SHP77 (cell line): ENCODE measurements around the gene SPECC1.
"Not testable (repeated sequence)": the region's sequence is repeated elsewhere in the genome, so short reads cannot be mapped to it uniquely, and the experiment has no call there.

Experiments
- DNase-seq, 2 experiments: peaks; one replicate each; lab custom pipeline; 2025; lab: John Stamatoyannopoulos, UW

SPECC1 gene

GRCh38 chr17:20236578-20237227 is 227.5 kb downstream of the SPECC1 start:
- no peak for DNase-seq

DNA sequence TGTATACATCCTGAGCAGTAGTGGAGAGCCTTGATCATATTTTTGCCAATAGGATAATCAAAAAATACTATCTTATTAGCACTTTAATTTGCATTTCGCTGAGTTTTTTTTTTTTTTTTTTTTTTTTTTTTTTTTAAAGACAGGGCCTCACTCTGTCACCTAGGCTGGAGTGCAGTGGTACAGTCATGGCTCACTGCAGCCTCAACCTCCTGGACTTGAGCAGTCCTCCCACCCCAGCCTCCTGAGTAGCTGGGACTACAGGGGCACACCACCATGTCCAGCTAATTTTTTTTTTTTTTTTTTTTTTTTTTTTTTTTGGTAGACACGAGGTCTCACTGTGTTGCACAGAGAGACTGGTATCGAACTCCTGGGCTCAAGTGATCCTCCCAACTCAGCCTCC is 230.6 kb downstream of the SPECC1 start:
- DNase-seq = not testable (repeated sequence)

- DNase-seq = no peak
These were observed 232.7 kb downstream of the SPECC1 start for GRCh38 chr17:20241855-20242254.

DNA sequence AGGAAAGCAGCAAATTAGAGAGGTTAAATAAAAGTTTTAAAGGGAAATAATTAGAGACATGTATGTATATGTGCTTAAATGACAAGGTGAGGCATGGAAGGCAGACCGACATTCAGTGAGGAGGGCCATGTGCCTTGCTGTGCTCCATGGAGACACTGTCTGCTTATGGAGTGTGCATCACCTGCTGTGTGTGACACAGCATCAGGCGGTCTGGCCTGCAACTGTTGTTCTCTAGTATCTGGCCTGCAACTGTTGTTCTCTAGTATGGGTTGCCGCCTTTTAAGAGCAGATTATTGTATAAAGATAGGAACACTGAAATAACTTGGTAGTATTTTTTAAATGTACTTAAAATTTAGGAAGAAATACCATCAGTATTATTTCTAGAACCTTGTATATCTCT is 233.1 kb downstream of the SPECC1 start:
- no peak for DNase-seq

DNA sequence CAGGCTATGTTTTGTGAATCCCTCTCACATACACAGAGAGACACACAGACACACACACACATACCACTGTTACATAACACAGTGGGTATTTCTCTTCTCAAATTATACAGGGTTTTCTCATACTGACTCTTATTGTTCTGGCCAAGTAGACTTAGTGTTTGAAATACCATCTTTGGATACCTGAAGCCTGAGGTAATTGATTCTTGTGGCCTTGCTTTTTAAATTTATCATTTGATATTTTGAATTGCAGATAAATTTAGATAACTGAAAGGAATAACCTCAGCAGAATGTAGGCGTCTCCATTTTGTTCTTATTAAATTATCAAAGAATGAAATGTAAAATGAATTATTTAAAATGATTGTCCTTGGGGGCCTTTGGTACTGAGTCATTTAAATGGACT is 234.4 kb downstream of the SPECC1 start:
- no peak for DNase-seq

DNA sequence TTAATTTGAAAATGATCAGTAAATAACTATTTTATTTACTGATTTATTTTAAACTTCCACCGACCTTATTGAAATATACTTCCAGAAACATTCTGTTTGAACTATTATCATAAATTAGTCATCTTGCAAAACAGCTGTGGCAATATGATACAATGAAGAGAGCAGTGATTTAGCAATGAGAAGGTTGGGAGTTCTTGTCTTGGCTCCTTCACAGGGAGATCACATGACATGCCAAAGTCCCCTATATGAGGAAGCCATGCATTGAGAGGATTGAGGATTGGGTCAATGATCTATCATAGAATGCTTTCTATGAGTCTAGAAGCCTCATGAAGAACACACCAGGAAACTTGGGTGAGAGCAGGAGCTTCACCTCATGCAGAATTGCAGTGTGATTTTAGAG is 235.5 kb downstream of the SPECC1 start:
- DNase-seq = no peak

GRCh38 chr17:20246692-20247091 is 237.5 kb downstream of the SPECC1 start:
- no peak for DNase-seq

GRCh38 chr17:20253323-20253722 is 244.2 kb downstream of the SPECC1 start:
- DNase-seq = no peak

GRCh38 chr17:20254541-20254940 is 245.4 kb downstream of the SPECC1 start:
- no peak for DNase-seq

DNA sequence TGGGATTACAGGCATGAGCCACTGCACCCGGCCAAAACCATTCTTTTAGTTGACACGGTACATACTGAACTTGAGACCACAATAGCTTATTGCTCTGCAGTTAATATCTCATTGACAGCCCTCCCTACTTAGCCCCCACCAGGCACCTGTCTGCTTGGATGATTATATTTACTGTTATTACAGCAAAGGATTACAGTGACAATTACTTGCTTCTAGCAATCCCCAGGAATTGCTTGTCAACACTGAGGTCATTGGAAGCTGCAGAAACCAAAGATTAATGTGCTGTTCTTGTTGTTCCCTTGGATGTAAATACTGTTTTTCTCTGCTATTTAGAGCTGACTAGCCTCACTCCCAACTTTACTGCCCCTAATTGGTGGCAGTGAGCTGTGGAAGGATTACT is 247.0 kb downstream of the SPECC1 start:
- no peak for DNase-seq

DNA sequence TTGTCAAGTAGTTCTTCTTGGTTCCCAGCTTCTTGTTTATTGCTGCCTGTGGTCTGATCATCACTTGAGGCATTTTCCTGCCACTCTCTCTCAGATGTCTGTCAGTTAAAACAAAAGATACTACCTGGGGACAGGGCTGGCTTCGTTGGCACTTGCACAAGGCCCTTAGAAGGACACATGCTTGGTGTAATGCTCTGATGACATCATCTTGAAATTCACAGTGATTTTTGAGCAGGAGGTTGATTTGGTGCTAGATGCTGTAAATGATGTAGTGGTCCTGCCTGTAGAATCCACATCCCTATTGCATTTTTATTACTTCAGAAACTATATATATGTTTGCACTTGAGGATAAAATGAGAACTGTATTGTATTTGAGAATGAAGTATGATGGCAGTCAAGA is 247.8 kb downstream of the SPECC1 start:
- DNase-seq = no peak

DNA sequence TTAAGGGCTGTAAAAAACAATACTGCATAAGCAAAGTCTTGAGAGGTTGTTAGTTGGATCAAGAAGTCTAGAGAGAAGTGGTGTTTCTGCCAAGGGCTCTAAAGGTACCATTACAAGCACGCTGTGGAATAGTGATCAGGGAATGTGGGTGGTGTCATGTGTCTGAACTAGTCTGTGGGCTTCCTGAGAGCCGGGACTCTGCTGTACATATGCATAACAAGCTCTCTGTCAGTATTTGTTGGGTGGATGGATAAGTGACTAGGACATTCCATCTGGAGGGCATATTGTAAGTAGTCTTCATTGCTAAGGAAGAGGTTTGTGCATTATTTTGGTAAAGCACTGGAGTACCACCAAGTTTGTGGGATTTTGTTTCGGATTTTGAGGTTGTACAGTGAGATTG is 248.6 kb downstream of the SPECC1 start:
- no peak for DNase-seq

DNA sequence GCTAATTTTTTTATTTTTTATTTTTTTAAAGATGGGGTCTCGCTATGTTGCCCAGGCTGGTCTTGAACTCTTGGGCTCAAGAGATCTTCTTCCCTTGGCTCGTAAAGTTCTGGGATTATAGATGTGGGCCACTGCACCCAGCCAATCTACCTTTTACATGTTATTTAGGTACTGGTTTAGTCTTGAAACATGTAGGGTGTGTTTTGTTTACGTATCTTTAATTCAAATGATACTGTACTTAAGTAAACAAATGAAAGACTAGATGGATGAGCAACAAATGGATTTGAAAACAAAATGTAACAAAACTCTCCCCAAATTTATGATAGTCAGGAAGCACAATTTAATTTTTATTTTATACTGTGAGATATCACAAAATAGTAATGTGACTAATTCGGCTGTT is 250.5 kb downstream of the SPECC1 start:
- no peak for DNase-seq

DNA sequence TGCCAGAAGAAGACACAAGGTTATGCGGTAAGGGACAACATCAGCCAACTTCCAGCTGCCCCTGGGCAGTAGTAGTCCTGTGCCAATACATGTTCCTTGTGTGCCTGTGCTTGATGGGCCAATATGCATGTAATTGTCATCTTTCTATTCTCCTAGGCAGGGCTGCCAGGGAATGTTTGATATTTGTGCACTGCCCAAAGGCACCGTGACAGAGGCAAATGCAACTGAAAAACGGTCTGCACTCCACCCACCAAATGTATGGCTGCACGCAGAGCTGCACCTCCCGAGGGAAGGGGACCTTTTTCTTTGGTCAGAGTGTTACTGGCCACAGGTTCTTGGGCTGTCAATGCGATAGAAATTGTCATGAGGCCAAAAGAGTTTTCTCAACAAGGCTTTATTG is 251.1 kb downstream of the SPECC1 start:
- DNase-seq = no peak

GRCh38 chr17:20262226-20263114 is 253.3 kb downstream of the SPECC1 start:
- DNase-seq = no peak

GRCh38 chr17:20263115-20263433 is 253.9 kb downstream of the SPECC1 start:
- DNase-seq = not testable (repeated sequence)

GRCh38 chr17:20263595-20263994 is 254.4 kb downstream of the SPECC1 start:
- DNase-seq = no peak

DNA sequence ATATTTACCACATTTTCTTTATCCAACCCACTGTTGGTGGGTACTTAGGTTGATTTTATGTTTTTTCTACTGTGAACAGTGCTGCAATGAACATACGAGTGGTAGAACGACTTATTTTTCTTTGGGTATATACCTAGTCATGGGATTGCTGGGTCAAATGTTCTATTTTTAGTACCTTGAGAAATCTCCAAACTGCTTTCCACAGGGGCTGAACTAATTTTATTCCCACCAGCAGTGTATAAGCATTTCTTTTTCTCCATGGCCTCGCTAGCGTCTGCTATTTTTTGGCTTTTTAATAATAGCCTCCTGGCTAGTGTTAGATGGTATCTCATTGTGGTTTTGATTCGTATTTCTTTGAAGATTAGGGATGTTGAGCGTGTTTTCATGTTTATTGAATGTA is 255.8 kb downstream of the SPECC1 start:
- no peak for DNase-seq

- DNase-seq = peak; percentile 21 to 38
These were observed 257.8 kb downstream of the SPECC1 start for GRCh38 chr17:20266806-20267458.

GRCh38 chr17:20267459-20267842 is 258.3 kb downstream of the SPECC1 start:
- no peak for DNase-seq

GRCh38 chr17:20270369-20270768 is 261.2 kb downstream of the SPECC1 start:
- DNase-seq = no peak

GRCh38 chr17:20271011-20271610 is 262.0 kb downstream of the SPECC1 start:
- DNase-seq = no peak
